HG02610 (cell line): ENCODE measurements around the gene MSANTD1.
A peak's percentile ranks its signal among the peaks of the same experiment; 100 is the strongest.
"Not testable (repeated sequence)": the region's sequence is repeated elsewhere in the genome, so short reads cannot be mapped to it uniquely, and the experiment has no call there.

Experiments
- ATAC-seq: cut with Tn5 transposase; IDR thresholded peaks from one replicate; pipeline ENCODE4 v1.9.1; 2021; ENCODE audit warnings: mild to moderate bottlenecking, moderate library complexity; ENCODE audit not compliant: unreplicated experiment

MSANTD1 gene

DNA sequence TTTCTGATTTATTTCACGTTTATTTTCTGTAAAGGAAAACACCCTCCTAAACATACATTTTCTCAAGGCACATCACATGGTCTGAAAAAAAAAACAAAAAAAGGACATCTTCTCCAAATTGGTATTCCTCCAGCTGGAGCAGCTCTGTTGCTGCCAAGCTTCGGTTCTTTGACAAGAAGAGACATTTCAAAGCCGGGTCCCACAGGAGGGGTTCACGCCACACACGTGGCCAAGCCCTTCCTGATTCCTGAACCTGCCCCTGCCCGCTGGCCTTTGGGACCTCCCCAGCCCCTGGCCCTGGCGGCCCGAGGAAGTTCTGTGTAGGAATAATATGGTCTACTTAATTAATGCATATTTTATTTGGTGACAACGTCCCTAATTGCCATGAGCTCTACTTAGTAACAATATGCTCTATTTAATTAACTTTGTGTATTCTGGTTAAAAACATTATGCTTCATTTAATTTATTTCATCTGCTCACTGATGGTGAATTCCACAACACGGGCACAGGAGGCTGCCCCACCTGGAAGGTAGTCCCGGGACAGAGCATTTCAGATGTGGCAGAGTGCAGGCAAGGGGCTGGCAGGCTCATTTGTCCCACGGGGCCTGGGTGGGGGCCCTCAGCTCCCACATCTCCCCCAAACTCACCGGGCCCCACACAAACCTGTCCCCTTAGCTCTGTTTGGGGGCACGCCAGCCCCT, 38.5 kb downstream of the MSANTD1 start:
- ATAC-seq, result no peak

DNA sequence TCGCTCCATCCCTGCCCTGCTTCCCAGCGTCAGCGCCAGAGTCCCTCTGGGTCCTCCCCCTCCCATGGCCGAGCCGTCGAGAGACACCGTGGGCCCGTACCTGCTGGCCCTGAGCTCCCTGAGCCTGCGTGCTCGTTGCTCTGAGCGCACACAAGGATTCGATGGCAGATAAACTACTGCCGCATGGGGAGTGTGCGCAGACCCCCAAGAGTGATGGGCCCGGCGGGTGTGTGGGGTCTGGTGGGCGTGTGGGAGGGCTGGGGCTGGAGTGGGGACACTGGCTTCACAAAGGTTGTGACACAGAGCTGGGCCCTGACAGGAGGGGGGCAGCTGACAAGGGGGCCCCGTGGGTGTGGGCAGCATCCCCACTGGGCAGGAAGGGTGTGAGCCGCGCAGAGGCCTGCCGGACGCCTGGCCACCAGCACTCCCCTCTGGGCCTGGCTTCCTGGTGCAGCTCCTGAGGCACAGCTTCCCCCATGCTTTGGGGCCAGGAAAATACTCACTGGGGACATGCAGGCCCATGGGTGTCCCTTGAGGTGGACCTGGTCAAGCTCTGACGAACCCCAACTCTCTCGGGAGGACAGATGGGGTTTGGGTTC, 39.1 kb downstream of the MSANTD1 start:
- ATAC-seq, result no peak

DNA sequence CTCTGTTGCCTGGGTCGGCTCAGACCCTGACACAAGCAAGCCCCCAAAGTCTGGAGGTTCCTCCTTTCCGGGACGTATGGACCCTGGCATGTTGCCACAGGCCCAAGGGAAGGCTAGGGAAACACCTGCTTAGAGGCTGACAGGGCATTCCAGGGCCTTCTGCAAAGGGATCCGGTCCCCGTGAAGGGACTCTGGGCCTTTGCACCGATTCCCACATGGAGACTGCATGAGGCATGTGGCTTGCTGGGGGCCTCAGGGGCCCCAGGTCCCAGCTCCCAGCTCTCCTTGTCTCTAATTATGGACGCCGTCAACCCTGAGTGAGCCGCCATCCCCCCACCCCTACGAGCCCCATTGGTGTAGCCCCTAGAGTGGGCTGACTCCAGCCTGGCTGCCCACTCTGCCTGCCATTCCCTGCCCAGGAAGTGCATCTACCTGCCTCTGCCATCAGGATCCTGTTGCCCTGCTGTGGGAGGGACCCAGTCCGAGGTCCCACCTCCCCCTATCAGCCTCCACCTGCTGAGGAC, 39.7 kb downstream of the MSANTD1 start:
- no peak for ATAC-seq

DNA sequence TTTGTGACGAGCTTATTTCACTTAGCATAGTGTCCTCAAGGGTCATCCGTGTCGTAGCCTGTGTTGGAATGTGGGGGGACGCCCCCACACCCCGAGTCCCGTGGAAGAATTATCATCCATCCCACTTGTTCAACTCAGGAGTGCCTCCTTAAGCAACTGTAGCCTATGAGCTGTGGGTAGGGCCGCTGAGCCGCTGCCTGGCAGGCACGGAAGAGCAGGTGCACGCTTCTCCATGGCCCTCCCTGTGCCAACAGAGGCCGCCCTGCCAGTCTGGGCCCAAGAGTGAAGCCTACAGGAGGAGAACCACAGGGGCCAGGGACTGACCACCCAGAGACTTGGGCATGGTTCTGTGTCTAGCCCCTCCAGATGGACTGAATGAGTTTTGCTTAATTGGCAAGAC, 41.5 kb downstream of the MSANTD1 start:
- ATAC-seq, result no peak

DNA sequence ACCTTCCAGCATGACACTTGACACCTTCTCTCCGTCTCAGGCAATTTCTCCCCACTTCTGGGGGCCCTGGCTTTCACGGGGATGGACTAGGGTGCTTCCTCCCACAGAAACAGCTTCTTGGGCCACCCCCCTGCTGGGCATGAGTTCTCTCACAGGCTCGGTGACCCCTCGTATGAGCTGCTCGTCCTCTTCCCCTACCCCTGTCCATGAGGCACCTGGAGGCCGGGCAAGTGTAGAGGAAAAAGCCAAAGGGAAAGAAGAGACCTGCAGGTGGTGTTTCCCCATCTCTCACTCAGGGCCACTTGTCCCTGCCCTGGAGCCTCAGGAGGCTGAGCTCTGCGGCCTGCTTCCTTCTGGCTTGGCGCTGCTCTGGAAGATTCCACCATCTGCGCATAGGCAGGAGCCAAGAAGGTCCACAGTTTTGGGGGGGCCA, 41.9 kb downstream of the MSANTD1 start:
- no peak for ATAC-seq

DNA sequence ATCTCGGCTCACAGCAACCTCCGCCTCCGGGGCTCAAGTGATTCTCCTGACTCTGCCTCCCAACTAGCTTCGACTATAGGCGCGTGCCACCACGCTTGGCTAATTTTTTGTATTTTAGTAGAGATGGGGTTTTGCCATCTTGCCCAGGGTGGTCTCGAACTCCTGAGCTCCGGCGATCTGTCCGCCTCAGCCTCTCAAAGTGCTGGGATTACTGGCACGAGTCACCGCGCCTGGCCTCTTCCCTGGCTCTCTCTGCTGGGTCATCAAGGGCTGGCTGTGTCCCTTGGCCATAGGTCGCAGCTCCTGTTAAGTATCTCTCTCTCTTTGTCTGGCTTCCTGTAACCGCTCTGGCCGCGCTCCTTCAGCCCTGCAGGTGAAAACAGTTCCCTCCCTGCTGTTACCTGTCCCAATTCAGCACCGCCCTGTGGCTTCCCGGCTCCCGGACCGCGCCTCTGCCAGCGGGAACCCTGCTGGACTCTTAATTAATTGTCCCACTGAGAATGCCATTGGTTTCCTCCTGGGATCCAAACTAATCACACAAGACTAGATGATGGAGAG, 42.5 kb downstream of the MSANTD1 start:
- ATAC-seq, result no peak

DNA sequence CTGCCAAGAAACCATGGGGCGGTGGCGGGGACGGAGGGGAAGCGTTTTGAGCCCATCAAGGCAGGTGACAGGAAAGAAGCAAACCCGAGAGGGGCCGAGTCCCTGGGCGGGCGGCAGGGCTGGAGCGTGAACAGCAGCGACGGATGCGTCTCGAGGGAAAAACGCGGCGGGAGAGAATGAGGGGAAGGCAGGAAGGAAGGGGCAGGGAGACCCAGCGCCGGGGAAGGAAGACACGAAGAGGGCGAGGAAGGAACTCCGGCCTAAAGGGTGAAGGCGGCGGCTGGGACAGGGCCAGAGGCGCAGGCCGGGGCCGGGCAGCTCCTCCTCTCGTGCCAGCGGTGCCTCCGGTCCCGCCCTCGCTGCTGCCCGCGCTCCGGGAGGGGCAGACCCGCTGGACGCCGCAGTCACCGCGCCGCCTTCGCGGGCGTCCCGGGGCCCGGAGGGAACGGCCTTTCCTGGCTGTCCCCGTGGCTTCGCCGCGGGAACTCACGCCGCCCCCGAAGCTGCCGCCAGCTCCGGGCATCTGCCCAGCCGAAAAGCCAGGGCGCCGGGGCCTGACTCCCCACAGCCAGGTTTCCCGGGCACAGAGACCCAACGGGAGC, 43.1 kb downstream of the MSANTD1 start:
- ATAC-seq, result no peak

DNA sequence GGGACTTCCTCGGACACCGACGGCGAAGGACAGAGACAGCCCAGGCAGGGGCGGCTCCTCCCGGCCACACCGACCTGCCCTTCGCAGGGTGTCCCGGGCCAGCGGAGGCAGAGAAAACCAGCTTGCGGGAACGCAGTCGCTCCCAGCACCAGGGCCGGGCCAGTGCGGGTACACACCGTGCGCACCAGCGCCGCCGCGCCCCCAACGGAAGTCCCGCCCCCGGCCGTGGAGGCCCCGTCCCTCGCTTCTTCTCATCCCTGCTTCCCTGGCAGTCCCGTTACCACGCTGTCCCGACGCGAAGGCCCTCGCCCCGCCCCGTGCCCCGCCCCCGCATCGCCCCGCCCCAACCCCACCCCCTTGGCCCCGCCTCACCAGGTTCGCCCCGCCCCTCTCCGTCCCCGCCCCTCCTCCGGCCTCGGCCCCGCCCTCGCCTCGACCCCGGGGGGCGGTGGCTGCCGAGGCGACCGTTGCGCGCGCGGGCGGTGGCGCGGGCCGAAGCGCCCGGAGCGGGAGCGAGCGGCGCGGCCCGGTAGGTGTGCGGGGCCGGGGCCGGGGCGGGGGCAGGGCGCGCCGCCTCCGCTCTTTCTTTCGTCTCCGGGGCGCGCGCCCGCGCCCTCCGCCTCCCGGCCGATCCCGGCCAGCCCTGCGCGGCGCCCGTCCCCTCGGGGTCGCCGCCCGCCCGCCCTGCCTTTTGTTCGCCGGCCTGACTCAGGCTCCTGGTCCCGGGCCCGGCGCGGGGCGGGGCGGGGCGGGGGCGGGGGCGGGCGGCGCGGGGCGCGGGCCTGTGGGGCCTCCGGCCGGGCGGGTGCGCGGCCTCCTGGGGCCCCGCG, 43.8 kb downstream of the MSANTD1 start, which contains the start of gene RGS12:
Gene RGS12 (plus strand): TSS at position 451 of the 830 bp plus-strand sequence. CDS start 23,150 bp downstream, outside the sequence.
- ATAC-seq, result peak; percentile 59

DNA sequence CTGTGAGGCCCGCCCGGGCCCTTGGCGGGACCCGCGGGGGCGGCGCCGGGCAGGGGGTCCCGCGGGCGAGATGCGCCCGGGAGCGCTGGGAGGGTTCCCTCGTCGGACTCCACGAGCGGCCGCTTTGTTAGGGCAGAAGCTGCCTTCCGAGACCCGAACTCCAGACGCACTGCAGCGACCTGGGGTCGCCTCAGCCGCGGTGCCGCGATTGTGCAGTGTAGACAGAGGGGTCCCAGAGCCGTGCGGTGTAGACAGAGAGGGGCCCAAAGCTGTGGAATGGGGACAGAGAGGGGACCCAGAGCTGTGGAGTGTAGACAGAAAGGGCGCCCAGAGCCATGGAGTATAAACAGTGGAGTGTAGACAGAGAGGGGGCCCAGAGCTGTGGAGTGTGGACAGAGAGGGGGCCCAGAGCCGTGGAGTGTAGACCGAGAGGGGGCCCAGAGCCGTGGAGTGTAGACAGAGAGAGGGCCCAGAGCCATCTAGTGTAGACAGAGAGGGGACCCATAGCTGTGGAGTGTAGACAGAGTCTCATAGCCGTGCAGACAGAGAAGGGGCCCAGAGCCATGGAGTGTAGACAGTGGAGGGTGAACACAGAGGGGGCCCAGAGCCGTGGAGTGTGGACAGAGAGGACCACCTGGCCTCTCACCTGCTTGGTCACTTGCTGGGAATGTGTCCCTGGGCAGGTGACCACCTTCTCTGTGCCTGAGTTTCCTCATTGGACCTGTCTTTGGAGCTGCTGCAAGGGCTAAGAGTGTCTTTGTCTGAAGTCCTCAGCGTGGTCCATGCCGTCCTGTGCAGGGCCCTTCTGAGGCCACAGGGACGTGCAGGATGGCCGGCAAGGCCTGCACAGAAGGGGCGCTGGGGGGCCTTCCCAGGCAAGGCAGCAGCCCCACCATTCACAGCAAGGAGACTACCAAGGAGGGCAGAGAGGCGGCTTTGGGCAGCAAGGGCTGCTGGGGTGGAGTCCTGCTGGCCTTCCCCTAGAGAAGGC, 44.7 kb downstream of the MSANTD1 start:
- no peak for ATAC-seq

DNA sequence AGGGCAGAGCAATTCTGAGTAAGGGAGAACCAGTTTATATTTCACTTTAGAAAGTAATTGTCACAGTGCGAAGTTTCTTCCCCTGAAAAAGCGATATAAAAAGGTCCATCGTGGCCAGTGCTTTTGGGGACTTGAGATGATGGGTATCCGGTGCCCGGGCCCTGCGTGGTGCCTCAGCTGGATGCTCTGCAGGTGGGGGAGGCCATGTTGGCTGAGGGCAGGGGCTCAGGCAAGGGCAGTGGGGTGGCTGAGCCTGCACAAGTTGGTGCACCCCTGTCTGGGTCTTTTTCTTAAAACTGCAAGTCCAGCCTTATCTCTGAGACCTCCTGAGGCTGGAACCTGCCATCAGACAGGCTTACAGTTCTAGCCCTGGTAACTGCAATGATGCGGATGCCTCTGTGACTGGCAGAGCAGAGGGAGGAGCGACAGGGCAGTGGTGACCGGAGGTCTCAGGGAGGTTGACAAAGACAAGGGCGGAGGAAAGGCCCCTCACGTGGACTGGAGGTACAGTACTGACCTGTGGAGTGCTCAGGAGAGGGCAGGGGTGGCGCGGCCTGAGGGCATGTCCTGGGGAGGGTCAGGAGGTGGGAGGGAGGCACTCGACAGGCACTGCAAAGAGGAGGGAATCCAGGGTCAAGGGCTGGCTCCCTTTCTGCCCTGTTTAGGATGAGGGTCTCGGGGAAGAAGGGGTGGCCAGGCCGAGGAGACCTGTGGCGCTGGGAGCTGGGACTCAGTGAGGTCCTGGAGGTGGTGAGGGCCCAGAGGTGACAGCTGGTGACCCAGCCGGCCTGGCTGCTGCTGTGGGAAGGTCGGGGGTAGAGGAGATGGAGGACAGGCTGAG, 45.7 kb downstream of the MSANTD1 start:
- ATAC-seq, result no peak

DNA sequence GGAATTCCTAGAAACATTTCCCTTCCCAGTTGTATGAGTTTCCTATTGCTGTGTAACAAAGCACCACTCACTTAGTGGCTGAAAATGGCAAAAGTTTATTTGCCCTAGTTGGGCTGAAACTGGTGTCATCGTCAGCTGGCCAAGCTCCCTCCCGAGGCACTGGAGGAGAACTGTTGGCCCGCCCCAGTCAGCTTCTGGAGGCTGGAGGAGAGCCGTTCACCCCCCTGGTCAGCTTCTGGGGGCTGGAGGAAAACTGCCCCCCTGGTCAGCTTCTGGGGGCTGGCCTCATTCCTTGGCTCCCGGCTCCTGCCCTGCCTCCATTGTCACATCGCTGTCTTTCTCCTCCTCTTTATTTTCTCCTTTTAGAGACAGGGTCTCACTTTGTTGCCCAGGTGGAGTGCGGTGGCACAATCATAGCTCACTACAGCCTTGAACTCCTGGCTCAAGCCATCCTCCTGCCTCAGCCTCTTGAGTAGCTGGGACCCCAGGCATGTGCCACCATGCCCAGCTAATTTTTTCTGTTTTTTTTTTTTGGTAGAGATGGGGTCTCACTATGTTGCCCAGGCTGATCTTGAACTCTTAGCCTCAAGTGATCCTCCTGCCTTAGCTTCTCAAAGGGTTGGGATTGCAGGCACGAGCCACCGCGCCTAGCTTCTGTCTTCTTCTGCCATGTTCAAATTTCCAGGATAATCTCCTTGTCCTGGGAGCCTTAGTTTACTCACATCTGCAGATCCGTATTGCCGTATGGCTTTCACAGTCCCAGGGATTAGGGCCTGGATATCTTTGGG, 47.1 kb downstream of the MSANTD1 start:
- ATAC-seq, result no peak

DNA sequence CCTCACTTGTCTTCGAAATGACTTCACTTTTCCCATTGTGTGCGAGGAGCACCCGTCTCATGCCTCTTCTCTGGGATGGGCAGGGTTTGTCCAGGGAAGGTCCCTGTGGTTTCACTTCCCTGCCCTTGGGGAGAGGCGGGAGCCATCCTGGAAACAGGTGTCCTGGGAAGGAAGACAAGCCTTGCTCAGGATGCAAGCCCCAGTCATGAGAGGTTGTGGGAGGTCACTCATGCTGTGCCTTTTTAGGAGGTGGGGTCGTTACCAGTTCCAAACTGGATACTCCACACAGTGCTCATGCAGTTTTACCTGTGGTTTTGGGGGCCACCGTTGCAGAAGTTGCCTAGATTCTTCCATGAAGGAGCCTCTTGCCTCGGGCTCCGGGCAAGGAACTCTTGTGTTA, 47.7 kb downstream of the MSANTD1 start:
- no peak for ATAC-seq

DNA sequence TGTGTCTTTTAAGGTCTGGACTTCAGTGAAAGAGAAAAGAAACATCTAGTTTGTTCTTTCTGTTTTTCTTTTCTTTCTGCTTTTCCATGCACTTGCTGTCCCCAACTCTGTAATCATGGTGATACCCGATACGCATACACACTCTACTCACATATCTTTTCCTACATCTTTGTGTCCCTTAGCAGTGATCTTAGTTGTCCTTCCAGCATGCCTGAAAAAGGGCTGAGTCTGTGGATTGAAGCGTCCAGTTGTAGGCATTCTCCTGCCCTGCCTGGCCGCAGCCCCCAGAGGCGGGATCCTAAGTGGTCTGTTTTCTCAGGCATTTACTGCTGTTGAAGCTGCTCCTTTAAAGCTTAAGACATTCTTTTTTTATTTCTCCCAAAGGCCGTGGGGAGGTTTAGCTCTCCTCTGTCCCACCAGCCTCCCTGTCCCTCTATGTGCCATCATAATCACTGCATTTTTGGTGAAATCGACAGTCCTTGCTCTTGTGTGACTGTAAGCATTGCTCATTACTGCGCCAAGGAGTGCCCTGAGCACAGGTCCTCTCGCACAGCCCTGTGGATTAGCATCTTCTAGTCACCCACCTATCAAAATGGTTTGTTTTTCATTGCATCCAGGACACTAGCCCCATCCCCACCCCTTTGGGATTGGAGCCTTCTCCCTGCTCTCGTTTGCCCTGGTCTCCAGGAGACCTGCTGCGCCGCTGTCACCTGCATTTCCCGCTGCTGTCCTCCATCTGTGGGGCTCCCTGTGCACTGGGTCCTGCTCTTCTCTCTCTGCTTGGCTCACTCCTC, 48.3 kb downstream of the MSANTD1 start:
- ATAC-seq, result no peak

DNA sequence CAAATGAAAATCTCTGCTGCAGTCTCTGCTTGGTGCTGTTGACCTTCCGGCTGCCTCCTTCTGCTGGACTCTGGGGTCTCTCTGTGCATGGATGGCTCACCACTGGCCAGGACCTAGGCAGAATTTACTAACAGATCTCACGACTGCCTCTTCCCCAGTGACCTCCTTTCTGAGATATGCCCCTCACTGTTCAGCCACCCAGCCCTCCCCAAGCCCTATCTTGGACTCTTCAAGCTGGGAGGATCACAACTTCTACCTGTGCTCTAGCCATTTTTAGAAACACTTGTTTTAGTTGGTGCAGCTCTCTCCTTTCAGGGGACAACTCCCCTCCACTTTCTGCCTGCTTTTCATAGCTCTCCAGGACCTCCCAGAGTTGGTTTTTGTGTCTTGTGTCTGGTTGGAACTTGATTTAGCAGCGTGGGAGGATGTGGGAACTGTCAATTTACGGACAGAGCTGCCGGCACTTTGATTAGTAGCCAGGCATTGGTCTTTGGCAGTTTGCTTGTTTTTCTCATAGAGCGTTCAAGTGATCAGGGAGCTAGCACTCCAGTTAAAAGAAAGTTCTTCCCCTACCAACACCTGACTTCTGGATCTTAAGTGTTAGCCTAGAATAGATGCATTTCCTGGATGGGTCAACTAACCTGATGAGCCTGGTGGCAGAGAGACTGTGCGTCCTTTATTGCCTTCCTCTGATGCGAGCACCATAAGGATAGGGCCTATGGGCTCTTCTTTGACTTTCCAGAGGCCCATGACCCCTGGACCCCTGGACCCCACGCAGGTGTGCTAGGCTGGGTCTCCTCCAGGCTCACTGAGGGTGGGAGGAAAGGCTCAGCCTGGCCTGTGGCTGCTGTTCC, 50.4 kb downstream of the MSANTD1 start:
- ATAC-seq, result no peak

DNA sequence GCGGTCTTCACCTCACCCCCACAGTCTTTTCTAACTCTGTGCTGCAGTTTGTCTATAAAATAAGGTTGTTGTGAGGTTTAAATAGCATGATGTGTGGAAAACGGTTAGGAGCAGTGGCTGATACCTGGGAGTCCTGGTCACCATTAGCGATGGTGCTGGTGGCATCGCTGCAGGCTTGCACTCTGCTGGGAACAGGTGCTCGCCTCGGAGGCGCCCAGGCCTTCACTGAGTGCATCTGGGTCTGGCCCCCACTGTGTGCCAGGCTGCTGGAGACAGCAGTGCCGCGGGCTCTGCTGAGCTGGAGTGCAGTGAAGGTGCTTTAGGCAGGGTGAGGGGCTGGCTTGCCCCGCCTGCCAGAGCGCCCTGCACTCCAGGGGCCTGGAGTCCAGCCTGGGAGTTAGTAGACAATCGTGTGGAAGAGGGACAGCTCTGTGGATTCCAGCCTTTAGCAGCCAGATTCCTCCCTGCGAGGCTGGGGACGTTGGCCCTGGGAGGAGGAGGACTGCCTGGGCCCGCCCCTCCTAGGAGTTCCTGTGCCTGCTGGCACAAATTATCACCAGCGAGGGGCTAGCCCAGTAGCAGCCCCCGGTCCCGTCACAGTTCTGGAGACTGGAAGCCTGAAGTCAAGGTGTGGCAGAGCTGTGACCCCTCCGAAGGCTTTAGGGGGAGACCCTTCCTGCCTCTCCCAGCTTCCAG, 51.2 kb downstream of the MSANTD1 start:
- no peak for ATAC-seq

DNA sequence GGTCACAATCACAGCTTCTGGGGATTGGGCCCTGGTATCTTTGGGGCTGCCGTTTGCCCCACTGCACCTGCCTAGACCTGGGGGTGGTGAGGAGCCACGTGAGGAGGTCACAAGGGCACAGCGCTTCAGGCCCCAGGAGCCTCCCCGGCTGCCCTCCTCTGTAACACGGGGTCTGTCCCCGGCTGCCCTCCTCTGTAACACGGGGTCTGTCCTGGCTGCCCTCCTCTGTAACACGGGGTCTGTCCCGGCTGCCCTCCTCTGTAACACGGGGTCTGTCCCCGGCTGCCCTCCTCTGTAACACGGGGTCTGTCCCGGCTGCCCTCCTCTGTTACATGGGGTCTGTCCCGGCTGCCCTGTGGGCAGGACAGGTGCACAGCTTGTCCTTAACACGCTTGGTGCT, 51.9 kb downstream of the MSANTD1 start:
- ATAC-seq, result not testable (repeated sequence)
